GM15510 (cell line): ENCODE measurements around the gene PLPPR3.

ENCODE experiments used
- POLR2A ChIP-seq: IDR thresholded peaks from 3 replicates; pipeline ENCODE4 v1.6.1; 2011; ENCODE audit warnings: borderline replicate concordance; ENCODE audit not compliant: insufficient read length; ENCODE audit errors: extremely low read depth

The PLPPR3 gene

GRCh38 chr19:858868-859843 is 37.4 kb upstream of the PLPPR3 start, which contains the start of gene CFD:
Gene CFD (plus strand): TSS chr19:859664. CDS start chr19:859690, 26 bp downstream.
- no peak for TF ChIP-seq POLR2A

- no peak for TF ChIP-seq POLR2A
Measured at GRCh38 chr19:858284-858683, 36.5 kb upstream of the PLPPR3 start.

- no peak for TF ChIP-seq POLR2A
Measured at GRCh38 chr19:855566-856120, 33.9 kb upstream of the PLPPR3 start.

GRCh38 chr19:855142-855541 is 33.4 kb upstream of the PLPPR3 start:
- no peak for TF ChIP-seq POLR2A

GRCh38 chr19:854549-854948 is 32.8 kb upstream of the PLPPR3 start:
- no peak for TF ChIP-seq POLR2A

- TF ChIP-seq POLR2A, result no peak
Measured at GRCh38 chr19:853014-853585, 31.3 kb upstream of the PLPPR3 start.

GRCh38 chr19:852136-853013 is 30.6 kb upstream of the PLPPR3 start, which contains the start of gene ELANE:
Gene ELANE (plus strand): TSS chr19:852303. CDS start chr19:852329, 26 bp downstream.
- TF ChIP-seq POLR2A, result no peak

GRCh38 chr19:850979-851335 is 29.2 kb upstream of the PLPPR3 start:
- no peak for TF ChIP-seq POLR2A

- no peak for TF ChIP-seq POLR2A
Measured at GRCh38 chr19:850221-850978, 28.6 kb upstream of the PLPPR3 start.

- no peak for TF ChIP-seq POLR2A
Measured at GRCh38 chr19:848386-848921, 26.7 kb upstream of the PLPPR3 start.

GRCh38 chr19:845707-846521 is 24.2 kb upstream of the PLPPR3 start:
- TF ChIP-seq POLR2A, result no peak

GRCh38 chr19:844546-844971 is 22.8 kb upstream of the PLPPR3 start:
- no peak for TF ChIP-seq POLR2A
